ENCODE measurements around the gene LEKR1. TPM values are rescaled to one million over a fixed set of nuclear protein-coding genes. Genes with fewer than 3 reads are reported as not detected.

Gene LEKR1
- 0.20 and 0.63 TPM in 2 replicates for total RNA-seq

GRCh38 chr3:156826144-156826895 lies at the start of gene LEKR1:
Gene LEKR1 (plus strand): TSS chr3:156826353. CDS start chr3:156829330, 2,977 bp downstream.

Other genes starting within 250 kb of the LEKR1 start
- gene TIPARP, start 151.8 kb upstream of the LEKR1 start, total RNA-seq = 36.3 and 47.4 TPM in 2 replicates

Measured in smooth muscle cell of the pulmonary artery (primary cell).